ENCODE data around the gene LOC128125822.
"Not testable (repeated sequence)": the region's sequence is repeated elsewhere in the genome, so short reads cannot be mapped to it uniquely, and the experiment has no call there.

Gene LOC128125822

GRCh38 chr6:63572044-63572746 is at the start of gene LOC128125822, which contains the start of gene PTP4A1:
LOC128125822 (plus strand) TSS chr6:63572480.
PTP4A1 (plus strand) TSS chr6:63572480; CDS start chr6:63576881, 4,401 bp downstream.
- peak; percentile 97 for DNase-seq

GRCh38 chr6:63522911-63523287 is 49.4 kb upstream of the LOC128125822 start:
- DNase-seq, result not testable (repeated sequence)

DNA sequence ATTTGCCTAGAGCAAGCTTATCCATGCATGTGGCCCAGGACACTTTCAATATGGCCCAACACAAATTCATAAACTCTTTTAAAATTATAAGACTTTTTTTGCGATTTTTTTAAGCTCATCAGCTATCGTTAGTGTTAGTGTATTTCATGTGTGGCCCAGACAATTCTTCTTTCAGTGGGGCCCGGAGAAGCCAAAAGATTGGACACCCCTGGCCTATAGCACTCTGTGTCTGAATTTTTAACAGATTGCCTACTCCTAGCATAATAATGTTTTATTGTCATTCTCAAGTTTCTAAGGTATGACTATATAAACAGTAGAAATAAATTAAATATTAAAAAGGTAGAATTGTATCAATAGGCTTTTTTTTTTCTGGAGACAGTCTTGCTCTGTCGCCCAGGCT is 48.6 kb upstream of the LOC128125822 start:
- DNase-seq, result no peak

DNA sequence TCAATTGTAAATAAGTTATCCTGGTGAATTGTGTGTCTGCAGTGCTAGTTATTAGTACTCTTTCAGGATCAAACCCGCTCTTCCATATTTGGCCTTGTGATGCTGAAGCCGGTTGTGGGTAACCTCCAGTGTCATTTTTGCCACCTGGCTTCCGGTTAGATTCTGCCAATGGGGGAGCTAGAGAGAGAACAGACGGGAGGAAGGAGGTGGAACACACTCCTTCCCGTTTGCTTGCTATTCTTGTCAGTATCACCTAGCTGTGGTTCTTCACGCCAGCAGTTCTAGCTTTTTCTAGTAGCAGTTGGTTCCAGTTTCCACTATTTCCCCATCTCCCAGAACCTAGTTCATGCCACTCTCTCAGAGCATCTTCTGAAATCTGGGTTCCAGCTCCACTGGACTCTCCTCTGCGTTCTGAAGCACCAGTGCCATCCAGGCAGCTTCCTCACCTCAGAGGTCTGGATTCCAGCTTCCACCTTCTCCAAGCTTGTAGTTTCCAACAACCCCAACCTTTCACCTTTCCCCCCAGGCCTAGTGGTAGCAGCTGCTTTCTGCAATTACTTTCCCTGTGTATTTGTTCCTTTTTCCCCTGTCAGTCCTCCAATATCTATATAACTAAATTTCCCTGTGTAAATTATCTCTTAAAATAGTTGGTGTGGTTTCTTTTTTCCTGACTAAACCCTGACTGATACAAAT is 46.9 kb upstream of the LOC128125822 start:
- no peak for DNase-seq

GRCh38 chr6:63526931-63527330 is 45.3 kb upstream of the LOC128125822 start:
- DNase-seq, result no peak

GRCh38 chr6:63527658-63528514 is 44.4 kb upstream of the LOC128125822 start:
- DNase-seq, result no peak

- no peak for DNase-seq
Observed at GRCh38 chr6:63529498-63529897, 42.8 kb upstream of the LOC128125822 start.

DNA sequence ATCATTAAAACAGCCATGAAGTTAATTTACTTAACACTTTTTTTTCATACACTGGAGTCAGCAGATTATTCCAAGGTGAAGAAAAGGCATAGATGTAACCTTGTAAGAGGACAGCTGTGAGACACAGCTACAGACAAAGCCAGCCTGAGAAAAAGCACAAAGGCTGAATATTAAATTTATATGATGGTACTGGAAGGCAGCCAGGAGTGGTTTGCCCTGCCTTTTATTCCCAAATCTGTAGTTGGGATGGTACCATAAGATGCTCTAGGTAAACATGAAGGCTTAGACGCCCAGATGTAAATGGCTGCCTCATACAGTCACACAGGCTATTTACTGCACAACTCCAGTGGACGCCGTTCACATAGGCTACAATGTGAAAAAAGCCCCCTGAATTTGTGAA is 42.1 kb upstream of the LOC128125822 start:
- DNase-seq, result no peak

GRCh38 chr6:63530991-63531390 is 41.3 kb upstream of the LOC128125822 start:
- DNase-seq, result no peak

DNA sequence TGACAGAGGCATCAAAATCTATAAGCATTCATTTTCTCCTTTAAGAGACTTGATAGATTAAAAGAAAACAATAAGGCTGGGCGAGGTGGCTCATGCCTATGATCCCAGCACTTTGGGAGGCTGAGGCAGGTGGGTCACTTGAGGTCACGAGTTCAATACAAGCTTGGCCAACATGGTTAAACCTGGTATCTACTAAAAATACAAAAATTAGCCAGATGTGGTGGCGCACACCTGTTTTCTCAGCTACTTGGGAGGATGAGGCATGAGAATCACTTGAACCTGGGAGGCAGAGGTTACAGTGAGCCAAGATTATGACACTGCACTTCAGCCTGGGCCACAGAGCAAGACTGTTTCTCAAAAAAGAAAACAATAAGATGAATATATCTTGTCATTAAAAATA is 39.3 kb upstream of the LOC128125822 start:
- no peak for DNase-seq

- no peak for DNase-seq
Observed at GRCh38 chr6:63533952-63534351, 38.3 kb upstream of the LOC128125822 start.

DNA sequence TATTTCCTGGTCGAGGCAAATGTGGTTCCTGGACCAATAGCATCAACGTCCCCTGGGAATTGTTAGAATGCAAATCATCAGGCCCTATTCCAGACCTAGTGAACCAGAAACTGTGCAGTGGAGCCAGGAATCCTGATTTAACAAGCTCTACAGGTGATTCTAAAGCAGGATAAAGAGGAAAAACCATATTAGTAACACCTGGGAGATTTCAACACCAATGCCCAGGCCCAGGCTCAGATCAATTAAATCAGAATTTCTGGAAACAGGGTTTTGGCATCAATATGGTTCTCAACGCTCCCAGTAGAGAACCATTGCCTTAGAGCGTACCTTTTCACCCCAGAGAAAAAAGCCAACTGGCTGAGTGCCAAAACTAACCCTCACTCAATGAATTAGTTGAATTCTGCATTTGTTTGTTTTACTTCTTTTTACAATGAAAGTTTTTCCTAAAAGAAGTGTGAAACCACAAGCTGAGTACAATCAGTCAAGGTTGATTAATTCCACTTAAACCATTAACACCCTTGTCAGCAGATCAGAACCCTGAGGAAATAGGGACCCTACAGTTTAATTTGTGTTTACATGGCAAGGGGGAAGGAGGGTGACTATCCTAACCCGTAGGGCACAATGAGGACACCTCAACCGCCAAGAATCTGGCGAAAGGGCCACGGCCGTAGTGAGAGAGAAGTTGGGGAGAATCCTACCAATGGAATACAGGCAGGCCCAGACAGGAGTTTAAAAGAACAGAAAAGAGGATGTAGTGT is 34.9 kb upstream of the LOC128125822 start:
- peak; percentile 22 for DNase-seq

GRCh38 chr6:63537959-63538300 is 34.4 kb upstream of the LOC128125822 start:
- no peak for DNase-seq

DNA sequence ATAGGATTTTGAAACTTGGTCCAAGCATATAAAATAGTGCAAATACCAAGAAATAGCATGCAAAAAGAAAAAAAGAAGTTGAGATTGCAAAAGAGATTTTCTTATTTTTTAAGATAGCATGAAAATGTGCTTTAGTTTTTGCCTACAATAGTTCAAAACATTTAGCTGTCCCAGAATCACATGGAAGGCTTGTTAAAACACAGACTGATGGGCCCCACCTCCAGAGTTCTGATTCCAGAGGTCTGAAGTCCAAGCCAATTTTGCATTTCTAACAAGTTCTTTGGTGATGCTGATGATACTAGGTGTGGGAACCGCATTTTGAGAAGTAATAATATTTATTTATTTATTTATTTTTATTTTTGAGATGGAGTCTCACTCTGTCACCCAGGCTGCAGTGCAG is 33.7 kb upstream of the LOC128125822 start:
- DNase-seq, result no peak

DNA sequence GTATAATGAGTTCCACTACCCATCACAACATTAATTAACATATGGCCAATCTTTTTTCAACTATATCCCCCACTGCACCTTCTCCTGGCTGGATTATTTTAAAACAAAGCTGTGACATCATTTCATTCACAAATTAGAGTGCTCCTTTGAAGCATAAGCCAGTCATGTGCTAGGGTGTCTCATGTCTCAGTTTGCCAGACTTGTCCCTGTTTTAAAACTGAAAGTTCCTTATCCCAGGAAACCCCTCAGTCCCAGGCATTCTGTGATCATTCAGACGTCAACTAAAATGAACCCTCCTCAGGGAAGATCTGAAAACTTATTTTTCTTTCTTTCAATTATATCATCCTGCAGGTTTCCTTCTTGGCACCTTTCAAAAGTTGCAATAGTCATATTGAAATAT is 29.3 kb upstream of the LOC128125822 start:
- DNase-seq, result no peak

- DNase-seq, result no peak
Observed at GRCh38 chr6:63543982-63544381, 28.3 kb upstream of the LOC128125822 start.

GRCh38 chr6:63546236-63546635 is 26.0 kb upstream of the LOC128125822 start:
- DNase-seq, result no peak

- DNase-seq, result no peak
Observed at GRCh38 chr6:63546697-63547096, 25.6 kb upstream of the LOC128125822 start.

GRCh38 chr6:63549076-63549475 is 23.2 kb upstream of the LOC128125822 start:
- no peak for DNase-seq

DNA sequence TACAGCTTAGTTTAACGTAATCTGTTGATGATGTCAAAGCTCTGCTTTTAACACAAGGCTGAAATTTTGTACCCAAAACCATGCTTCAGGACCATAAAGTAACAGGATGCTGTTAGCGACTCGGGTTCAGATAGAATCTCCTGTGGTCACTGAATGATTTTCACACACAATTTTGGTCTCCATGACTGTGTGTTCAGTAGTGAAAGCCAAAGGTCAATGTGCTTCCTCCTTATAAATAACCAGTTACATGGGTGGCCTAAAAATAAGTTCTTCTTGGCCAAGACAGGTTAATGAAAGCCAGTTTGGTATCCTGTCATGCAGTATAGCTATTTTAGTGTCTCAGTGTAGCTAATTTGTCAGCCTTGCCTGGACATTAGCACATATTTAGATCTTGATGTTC is 19.1 kb upstream of the LOC128125822 start:
- DNase-seq, result no peak

GRCh38 chr6:63553900-63554299 is 18.4 kb upstream of the LOC128125822 start:
- no peak for DNase-seq

- no peak for DNase-seq
Observed at GRCh38 chr6:63554782-63555181, 17.5 kb upstream of the LOC128125822 start.

DNA sequence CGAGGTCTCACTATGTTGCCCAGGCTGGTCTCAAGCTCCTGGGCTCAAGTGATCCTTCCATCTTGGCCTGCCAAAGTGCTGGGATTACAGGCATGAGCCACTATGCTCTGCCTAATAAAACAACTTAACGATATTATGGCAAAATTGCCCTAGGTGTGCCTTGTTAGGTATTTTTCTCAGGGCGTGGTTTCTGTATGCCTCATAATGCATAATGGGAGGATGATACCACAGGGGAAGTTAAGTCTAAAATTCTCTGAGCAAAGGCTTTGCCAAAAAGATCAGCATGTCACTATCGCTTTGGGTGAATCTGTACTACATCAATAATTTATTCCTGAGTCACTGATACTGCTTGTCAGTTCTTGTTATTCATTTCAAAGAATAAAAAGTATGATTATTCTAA is 15.9 kb upstream of the LOC128125822 start:
- no peak for DNase-seq
